ENCODE data around the gene MROH2A.
"Not testable (repeated sequence)": the region's sequence is repeated elsewhere in the genome, so short reads cannot be mapped to it uniquely, and the experiment has no call there.

Gene MROH2A

DNA sequence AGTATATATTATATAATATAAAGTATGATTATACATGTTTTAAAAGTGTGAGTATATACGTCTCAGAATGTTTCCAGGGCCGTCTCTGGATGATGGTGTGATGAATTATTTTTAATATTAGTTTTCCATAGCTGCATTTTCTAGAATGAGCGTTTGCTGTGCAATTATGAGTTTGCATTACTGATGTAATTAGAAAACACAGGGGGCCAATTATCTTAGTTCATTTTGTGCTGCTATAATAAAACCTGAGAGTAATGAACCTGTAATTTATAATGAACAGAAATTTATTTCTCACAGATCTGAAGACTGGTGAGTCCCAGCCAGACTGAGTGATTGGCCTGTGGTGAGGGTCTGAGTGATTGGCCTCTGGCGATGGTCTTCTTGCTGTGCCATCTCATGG is 80.2 kb downstream of the MROH2A start:
- no peak for DNase-seq

DNA sequence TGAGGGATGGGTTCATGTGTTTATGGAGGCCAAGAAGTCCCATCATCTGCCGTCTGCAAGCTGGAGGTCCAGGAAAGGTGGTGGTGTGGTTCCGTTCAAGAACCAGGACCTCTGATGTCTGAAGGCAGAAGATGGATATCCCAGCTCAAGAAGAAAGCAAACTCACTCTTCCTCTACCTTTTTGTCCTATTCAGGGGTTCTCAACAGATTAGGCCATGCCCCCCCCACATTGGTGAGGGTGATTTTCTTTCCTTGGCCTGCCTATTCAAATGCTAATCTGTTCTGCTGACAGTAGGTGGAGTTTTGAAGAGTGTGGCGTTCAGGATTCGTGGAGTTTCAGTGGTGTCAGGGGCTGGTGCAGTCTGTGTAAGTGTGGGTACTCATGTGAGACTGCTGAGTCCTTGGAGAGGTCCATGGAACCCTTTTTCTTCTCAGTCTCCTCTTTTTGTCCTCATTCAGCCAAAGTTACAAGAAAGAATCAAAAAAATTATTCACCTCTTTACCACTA is 84.2 kb downstream of the MROH2A start:
- no peak for DNase-seq

DNA sequence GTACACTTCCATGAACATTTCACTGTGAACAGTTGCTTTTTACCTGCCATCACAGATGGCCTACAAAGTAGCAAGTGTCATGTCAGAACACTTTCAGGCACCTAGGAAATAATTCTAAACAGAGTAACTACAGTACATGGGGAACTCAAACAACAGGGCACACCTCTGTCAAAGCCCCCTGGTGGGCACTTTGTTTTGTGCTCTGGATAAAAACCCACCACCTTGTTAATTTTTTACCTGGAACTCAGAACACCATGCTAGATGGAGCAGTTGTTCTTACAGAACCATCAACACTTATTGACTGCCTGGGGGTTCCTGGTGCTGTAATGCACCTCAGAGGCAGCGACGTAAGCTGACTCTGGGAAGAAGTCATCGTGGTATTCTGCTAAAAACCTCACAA is 87.7 kb downstream of the MROH2A start:
- DNase-seq = no peak

DNA sequence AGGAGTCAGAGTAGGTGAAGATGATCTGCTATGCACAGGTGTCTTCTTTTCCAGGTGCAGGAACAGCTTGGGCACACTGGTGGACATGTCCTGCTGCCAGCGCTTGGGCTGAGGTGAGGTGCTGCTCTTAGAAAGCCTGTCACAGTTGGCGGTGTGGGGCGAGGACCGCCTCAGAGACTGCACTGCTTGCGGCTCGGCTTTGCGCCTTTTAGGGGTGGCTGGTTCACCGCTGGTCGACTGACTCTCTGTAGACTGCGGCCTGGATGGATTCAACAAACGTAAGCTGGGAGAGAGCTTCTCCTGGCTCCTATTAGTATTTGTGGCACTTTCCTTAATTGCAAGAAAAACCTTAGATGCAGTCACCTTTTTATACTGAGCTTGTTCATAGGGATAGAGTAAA is 88.3 kb downstream of the MROH2A start:
- DNase-seq = no peak

DNA sequence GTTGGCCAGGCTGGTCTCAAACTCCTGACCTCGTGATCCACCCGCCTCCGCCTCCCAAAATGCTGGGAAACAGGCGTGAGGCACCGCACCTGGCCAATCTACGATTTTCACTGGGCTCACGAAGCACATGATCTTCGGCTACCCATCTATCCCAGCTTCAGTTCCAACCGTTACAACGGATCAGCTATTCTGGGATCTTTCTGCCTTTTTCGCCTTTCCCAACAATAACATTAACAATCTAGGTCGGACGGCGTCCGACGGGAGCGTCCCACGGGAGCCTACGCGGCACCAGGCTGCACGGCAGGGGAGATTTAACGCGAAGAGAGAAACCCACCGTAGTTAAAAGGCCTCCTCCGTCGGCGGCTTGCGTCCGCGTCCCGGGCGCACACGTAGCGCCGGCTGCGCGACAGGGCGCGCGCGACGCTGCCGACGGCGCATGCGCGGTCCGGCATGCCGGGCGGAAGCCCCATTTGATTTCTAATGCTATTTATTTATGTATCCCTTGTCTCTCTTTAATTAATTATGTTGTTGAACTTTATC is 89.9 kb downstream of the MROH2A start, which contains the start of gene MSL3B:
MSL3B (minus strand) TSS at position 394 of the 540 bp plus-strand sequence.
- DNase-seq = peak; percentile 41

DNA sequence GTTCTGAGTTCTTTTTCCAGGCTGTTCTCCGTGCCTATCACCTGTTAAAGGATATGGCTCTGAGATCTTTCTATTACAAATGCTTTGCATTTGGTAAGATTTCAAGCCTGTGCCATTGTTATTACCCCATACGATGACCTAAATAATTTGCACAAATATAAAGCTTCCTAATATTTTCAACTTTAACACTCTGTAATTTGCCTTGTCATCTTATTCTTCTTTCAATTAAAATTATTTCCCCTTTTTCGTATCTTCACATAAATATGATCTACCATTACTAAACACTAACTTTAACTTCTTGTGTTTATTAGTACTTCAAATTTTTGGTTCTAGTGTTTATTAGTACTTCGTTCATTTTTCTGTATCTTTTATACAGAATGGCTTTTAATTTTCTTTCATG is 93.3 kb downstream of the MROH2A start:
- DNase-seq = no peak

DNA sequence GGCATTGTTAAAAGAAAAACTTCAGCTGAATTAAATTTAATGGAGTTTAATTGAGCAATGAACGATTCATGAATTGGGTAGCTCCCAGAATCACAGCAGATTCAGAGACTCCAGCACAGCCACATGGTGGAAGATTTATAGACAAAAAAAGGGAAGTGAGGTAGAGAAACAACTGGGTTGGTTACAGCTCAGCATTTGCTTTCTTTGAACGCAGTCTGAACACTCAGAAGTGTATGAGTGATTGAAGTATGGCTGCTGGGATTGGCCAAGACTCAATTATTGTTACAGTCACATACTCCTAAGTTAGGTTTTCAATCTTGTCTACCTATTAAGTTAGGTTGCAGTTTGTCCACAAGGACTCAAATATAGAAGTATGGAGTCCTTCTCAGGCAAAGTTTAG is 94.0 kb downstream of the MROH2A start:
- not testable (repeated sequence) for DNase-seq

DNA sequence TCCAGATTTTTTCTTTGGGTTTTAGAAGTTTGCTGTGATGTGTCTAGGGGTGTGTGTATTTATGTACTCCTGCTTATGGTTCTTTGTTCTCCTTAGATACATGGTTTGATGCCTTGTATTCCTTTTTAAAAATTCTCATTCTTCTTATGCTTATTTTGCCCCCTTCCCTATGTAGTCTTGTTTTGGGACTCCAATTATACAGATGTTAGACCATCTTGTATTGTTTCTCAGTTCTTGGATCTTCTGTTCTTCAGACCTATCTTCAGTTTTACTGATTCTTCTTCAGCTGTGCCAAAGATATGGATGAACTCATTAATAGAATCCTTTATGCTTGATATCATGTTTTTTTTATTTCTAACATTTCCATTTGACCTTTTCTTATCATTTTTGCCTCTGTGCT is 104.2 kb downstream of the MROH2A start:
- DNase-seq = no peak

Measured in NCI-H2029 treated with DMSO at 0.1 percent for 48 hours (cell line).